ENCODE data around the gene UBE2E2.

Gene UBE2E2

DNA sequence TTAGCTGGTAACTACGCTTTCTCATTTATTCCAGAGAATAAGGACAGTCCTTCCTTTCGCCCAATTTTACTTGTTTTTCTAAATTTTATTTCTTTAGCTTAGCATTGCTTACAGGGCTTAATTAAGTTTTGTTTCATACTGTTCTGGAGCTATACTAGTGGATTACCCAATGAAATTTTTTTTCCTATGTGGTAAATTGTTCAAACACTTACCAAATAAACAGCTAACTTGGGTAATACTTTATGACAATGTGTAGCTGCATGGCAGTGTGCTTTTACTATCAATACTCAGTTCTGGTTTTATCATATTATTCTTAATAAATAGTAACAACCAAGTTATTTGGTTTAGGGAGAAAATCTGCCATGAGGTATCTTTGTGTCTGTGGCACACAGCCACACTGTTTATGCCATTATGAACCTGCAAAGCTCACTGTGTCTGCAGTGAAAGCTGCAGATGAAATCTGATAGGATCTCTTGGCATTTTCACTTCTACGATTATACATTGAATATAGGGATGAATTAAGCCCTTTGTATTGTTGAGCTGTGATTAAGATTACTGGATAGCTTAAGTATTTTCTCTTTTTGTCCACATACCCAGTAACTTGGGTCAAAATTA lies 37.2 kb downstream of the UBE2E2 start:
- no peak for DNase-seq (ENCODE audit: low spot score)

GRCh38 chr3:23241256-23241655 lies 38.1 kb downstream of the UBE2E2 start:
- DNase-seq (ENCODE audit: low spot score): no peak

DNA sequence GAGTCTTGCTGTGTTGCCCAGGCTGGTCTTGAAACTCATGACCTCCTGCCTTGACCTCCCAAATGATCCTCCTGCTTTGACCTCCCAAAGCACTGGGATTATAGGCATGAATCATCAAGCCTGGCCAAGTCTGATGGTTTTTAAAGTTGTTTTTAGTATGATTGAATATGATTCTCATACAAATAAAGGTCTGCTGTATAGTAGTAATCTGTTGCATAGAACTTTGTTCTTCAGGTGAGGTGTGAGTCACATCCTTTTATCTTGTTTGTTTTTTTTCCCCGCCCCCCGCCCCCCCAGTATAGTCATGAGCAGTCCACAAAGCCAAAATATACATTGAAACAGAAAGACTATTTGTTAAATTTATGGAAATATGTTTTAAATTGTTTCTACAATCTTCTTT lies 39.0 kb downstream of the UBE2E2 start:
- no peak for DNase-seq (ENCODE audit: low spot score)

DNA sequence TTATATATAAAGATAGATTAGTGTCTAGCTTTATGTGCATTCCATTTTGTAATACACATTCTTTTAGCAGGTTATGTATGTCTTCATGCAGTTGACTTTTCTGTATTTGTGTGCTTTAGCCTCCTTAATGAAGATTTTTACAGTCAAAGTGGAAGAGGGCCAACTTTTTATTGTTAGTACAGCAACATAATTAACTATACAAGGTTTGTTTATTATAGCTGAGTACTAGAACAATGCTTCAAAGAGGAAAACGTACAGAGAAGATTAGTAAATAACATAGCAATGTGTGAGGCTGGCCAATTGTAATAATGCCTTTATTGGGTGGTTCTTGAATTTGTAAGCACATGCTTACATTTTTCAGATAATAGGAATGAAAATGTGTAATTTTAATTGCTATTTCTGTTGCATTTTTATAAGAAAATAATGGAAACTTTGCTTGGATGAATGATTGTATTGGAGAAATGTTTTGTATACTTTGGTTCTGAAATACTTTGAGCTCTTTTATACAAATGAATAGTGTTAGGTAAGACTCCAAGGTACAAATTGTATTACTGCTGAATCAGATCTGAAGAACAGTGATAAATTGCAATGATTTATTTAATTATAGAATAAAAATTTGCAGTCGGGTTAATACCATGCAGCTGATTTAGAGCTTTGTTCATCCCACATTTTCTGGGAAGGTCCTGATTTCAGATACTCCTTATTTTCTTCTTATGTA lies 41.4 kb downstream of the UBE2E2 start:
- no peak for DNase-seq (ENCODE audit: low spot score)

DNA sequence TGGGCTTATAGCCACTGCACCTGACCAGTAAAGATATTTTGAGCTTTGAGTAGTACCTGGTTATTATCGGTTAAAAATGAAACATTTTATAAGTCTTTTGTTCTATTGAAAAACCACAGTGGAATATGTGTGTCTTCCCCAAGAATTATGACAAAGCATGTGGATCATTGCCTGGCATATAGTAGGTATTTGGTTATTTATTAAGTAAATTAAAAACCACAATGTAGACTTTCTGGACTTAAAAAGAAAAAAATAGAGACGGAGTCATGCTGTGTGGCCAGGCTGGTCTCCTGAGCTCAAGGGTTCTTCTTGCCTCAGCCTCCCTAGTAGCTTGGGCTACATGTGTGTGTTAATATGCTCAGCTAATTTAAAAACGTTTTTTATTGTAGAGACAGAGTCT lies 43.5 kb downstream of the UBE2E2 start:
- DNase-seq (ENCODE audit: low spot score): no peak

DNA sequence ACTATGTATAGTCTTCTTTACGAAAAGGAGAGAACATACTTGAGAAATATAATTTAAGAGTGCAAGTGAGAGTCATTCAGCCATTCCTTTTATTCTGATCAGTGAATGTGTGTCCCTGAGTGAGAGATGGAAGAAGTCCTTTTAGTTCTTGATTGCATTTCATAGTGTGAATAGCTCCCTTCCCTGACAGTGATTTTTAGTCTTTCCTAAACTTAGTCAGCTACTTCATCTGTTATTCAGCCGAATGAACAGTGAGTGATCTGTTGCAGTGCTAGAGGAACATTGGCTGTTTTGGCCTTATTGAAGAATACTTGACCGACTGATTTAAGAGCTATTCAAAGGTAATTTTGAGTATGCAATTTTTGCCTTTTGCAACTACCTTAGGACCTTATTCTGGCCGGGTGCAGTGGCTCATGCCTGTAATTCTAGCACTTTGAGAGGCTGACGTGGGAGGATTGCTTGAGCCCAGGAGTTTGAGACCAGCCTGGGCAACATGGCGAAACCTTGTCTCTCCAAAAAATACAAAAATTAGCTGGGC lies 45.5 kb downstream of the UBE2E2 start:
- DNase-seq (ENCODE audit: low spot score): no peak

- DNase-seq (ENCODE audit: low spot score): no peak
These were observed 46.8 kb downstream of the UBE2E2 start for GRCh38 chr3:23249961-23250360.

DNA sequence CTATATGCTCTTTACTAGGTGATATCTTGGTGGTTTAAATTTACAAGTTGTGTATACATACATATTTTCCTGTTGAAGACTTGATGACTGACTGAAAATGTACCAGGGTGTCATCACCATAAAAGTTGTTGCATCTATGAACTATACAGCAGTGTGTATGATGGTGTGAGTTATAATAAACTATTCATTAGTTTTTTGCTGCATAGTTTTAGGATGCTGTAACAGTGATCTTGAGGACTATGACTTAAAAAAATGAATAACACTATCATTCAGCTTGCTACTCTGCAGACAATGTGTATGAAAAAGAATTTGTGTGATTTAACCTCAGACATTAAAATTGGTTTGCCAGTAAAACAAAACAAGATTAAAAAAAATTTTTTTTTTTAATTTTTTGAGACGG lies 49.0 kb downstream of the UBE2E2 start:
- no peak for DNase-seq (ENCODE audit: low spot score)

GRCh38 chr3:23253214-23253613 lies 50.1 kb downstream of the UBE2E2 start:
- DNase-seq (ENCODE audit: low spot score): no peak

DNA sequence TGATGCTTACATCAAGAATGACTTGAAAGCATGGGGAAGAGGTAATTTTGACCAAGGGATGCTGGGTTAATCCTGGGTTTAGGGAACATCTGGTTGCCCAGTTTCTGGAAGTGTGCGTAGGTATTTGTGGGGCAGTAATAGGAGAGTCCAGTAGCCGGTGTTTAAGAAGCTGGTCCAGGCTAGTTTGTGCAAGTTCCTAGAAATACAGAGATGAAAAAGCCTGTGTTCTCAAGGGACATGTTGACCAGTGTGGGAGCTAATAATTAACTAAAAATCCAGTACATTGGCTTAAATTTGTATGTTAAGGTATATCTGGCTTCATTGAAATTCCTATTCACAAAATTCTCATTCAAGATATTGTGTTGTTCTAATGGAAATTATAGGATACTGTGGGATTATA lies 51.2 kb downstream of the UBE2E2 start:
- DNase-seq (ENCODE audit: low spot score): no peak

GRCh38 chr3:23254835-23255234 lies 51.7 kb downstream of the UBE2E2 start:
- no peak for DNase-seq (ENCODE audit: low spot score)

GRCh38 chr3:23256741-23257435 lies 53.8 kb downstream of the UBE2E2 start:
- DNase-seq (ENCODE audit: low spot score): no peak

- DNase-seq (ENCODE audit: low spot score): no peak
These were observed 55.0 kb downstream of the UBE2E2 start for GRCh38 chr3:23258110-23258509.

- DNase-seq (ENCODE audit: low spot score): no peak
These were observed 56.4 kb downstream of the UBE2E2 start for GRCh38 chr3:23259515-23259914.

- no peak for DNase-seq (ENCODE audit: low spot score)
These were observed 59.6 kb downstream of the UBE2E2 start for GRCh38 chr3:23262766-23263165.

DNA sequence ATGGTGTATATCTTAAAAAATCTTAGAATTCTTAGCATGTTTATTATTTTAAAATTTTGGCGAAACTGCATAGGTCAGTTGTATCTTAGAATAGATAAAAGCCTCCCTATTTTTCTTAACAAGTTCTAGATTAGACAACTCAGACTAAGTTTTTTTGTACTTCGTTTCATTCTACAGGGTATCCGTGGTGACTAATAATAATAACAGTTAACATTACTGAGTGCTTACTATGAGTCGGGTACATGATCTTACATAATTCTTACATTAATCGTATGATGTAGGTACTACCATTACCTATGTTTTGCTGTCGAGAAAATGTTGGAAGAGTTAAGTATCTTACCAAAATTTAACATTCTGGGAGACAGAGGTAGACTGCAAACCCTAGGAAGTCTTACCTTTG lies 60.7 kb downstream of the UBE2E2 start:
- no peak for DNase-seq (ENCODE audit: low spot score)

GRCh38 chr3:23264413-23264812 lies 61.3 kb downstream of the UBE2E2 start:
- DNase-seq (ENCODE audit: low spot score): no peak

DNA sequence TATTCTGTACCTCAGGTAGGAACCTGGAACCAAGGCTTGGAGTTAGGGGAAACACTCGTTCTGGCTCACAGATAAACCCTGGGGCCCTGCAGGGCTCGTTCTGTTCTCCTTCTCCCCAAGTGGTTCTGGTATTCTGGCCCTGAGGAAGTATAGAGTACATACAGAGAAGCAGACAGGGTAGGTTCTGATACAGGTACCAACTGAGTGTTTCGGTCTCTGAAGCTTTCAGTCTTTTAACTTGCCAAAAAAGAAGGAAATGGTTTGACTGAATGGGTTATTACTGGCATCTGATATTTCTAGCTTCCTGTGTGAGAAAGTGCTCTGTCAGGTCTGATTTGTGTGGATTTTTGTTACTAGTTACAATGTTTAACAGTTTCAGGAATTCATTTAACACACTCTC lies 67.3 kb downstream of the UBE2E2 start:
- no peak for DNase-seq (ENCODE audit: low spot score)

DNA sequence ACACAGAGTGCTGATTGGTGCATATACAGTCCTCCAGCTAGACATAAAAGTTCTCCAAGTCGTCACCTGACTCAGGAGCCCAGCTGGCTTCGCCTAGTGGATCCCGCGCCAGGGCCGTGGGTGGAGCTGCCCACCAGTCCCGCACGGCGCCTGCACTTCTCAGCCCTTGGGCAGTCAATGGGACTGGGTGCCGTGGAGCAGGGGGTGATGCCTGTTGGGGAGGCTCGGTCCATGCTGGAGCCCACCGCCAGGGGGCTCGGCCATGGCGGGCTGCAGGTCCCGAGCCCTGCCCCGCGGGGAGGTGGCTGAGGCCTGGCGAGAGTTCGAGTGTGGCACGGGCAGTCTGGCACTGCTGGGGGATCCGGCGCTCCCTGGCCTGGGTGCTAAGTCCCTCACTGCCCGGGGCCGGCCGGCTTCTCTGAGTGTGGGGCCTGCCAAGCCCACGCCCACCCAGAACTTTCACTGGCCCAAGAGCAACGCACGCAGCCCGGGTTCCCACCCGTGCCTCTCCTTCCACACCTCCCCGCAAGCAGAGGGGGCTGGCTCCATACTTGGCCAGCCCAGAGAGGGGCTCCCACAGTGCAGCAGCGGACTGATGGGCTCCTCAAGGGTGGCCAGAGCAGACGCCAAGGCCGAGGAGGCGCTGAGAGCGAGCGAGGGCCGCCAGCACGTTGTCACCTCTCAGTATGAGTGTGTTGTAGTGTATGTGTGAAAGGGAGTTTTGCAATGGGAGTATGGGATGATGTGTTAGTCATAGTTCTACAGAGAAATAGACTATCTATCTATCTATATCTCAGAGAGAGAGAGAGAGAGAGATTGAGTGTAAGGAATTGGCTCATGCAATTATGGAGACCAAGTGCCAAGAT lies 69.0 kb downstream of the UBE2E2 start:
- DNase-seq (ENCODE audit: low spot score): no peak

GRCh38 chr3:23272820-23273219 lies 69.7 kb downstream of the UBE2E2 start:
- DNase-seq (ENCODE audit: low spot score): no peak

GRCh38 chr3:23275061-23275460 lies 71.9 kb downstream of the UBE2E2 start:
- no peak for DNase-seq (ENCODE audit: low spot score)

DNA sequence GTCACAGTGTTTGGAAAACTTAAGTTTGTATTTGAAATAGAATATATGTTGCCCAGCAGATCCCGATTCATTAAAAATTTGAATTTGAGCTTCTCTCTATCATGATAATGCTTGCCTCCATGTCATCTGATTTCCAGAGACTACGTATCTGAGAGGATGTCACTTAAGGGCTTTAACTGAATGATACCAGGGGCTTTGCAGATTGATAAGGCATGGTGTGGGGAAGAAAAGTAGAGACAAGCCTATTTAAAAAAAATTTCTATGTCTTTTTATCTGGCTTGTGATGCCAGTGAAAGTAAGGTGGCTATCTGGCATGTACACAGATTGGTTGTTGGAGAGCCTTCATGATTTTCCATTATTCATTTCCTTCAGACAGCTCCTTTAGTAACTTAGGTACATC lies 72.7 kb downstream of the UBE2E2 start:
- DNase-seq (ENCODE audit: low spot score): no peak

Measured in NAMALWA (cell line).